ENCODE measurements around the gene SEMA5B.

The SEMA5B gene

GRCh38 chr3:122926811-122927210 is 100.8 kb downstream of the SEMA5B start:
- DNase-seq = no peak

DNA sequence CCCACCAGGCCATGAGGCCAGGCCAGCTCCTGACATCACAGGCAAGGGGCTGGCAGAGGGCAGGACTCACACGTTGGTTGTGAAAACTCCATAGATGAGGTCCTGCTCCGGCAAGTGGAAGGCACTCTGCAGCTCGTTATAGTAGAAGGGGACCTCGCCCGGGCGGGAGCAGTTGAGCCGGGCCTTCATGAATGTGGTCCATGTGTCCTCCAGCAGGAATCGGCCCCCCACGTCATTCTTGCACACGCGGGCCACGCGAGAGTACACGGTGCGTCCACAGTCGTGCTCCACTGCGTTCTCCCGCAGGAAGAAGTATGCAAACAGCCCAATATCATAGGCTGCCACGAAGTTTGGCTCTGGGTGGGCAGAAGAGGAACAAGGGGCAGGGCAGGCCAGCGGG is 101.2 kb downstream of the SEMA5B start:
- DNase-seq = no peak

- DNase-seq = no peak
These were observed 101.8 kb downstream of the SEMA5B start for GRCh38 chr3:122925756-122926155.

DNA sequence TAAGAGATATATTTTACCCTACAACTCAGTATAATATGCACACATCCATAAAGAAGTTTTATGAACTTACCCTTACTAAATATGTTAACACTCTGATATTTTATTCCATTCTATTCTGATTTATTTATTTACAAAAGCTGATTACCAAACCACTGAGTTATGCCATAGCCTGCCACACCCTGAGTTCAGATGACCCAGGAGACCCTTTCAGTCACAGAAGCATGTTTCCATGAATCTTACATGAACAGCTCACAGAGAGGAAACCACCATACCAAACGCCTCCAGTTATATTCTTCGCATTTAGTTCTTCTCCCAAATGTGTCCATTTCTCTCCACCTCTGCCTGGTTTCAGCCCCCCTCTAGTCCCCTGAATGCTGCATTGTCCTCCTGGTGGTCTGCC is 103.5 kb downstream of the SEMA5B start:
- no peak for DNase-seq

DNA sequence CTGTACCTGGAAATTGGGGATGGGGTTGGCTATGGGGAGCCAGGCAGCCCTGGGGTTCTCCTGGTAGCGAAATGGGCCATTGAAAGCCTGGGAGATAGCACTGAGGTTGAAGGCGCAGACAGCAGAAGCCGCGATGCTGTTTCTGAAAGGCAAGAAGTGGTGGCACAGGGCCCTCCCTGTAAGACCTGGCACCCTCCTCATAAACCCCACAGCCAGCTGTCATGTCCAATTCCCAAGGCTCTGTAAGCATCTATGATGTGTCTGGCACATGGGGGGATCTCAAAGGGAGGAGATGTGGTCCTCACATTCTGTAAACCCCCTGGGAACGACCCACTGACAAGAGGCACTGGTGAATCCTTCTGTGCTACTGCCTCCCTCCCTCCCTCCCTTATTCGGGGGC is 104.0 kb downstream of the SEMA5B start:
- DNase-seq = no peak

DNA sequence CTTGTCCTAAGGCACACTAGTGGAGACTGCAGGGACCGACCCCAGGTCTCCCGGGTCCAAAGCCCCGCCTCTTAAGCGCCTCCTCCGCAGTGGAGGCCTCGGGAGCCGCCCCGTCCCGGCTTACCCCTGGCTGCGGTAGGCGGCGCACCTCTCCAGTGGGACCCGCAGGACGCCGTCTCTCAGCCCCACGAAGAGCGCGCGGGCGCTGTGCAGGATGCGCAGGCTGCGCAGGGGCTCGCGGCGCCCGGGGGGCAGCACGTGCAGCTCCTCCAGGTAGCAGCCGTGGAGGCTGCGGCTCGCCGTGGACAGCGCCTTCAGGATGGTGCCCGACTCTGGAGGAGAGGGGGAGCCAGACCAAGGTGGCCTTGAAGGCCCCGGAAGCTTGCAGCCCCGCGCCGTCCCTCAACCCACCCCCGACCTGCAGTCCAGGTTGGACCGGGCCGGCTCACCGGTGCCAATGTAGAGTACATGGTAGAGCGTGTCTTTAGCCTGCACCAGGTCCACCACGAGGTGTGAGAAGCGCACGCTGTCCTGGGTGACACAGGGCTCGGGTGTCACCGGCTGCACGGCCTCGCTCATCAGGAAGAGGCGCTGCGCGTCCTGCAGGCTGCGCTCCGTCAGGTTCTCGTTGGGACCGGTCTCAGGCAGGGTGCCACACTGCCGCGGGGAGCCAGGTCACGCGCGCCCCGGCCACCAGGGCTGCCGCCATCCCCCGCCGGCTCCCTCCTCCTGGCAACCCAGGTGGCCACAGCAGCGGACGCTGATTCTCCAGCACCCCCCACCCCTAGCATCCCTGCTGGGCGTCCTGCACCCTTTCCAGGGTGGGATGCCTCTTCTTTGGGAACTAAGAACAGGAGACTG is 105.5 kb downstream of the SEMA5B start:
- DNase-seq = peak; percentile 44

GRCh38 chr3:122920986-122921385 is 106.6 kb downstream of the SEMA5B start:
- no peak for DNase-seq

DNA sequence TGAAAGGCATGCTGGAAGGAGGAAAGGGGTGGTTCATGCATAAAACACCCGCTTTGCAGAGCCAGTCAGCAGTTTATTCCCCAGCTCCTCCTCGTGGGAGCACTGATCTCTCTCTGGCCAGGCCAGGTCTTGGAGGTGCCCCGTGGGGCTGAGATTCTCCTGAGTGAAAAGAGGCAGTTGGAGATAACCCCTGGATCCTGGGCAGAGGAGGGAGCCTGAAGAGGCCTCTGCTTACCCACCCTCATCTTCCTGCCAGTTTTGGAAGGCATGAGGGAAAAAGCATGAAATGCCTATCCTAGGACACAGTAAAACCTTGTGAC is 108.3 kb downstream of the SEMA5B start:
- DNase-seq = no peak

GRCh38 chr3:122918576-122919290 is 108.8 kb downstream of the SEMA5B start:
- DNase-seq = no peak

GRCh38 chr3:122917412-122917811 is 110.2 kb downstream of the SEMA5B start:
- no peak for DNase-seq

DNA sequence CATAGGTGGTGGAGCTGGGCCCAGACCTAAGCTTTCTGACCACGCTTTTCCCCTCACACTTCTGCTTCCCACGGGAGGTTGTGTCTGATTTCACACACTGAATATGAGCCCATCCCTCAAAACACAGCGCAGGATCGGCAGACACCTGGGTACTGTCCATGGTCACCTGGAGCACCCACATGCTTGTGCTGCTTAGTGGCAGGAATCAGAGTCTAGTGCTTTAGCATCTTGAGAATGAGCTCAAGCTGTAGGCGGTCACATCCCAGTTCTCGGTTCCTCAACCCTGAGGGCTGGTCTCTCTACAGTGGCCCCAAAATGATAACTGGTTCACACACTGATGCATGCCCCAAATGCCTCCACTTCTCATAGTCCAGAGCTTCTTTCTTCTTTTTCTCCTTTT is 111.0 kb downstream of the SEMA5B start:
- DNase-seq = no peak

DNA sequence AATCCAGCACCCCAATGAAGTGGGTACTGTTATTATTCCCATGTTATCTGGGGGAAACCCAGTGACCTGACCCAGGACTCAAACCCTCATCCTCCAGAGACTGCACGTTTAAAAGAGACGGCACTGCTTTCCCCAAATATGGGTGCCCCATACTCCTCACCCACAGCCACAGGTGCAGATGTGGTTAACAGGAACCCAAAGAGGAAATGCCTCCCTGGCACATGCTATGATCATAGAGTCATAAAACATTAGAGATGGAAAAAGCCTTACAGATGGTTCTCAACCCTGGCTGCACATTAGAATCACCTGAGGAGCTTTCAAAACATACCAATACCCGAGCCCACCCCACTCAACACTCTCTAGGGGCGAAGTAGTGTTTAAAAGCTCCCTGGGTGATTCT is 111.5 kb downstream of the SEMA5B start:
- no peak for DNase-seq

- DNase-seq = no peak
These were observed 112.1 kb downstream of the SEMA5B start for GRCh38 chr3:122915300-122916055.

DNA sequence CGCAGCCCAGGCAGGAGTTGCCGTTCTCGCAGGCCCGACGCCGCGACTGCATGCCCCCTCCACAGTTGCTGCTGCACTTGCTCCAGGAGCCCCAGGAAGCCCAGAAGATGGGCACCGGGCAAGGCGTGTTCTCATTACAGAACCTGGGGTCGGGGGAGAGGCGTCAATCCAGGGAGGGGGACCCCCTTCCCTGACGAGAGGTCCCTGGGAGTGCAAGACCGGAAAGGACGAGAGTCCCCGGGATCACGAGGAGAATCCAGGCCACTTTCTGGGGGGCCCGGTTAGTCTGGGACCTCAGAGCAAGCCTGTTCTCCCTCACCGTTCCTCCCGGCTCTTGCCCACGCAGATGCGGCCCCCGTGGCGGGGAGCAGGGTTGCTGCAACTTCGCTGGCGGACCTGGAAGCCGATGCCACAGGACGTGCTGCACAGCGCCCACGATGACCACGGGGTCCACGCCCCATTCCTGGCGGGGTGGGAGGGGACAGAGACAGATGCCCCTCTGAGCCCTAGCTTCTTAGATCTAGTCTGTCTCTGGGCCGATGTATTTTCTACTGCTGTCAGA is 113.9 kb downstream of the SEMA5B start:
- DNase-seq = no peak

DNA sequence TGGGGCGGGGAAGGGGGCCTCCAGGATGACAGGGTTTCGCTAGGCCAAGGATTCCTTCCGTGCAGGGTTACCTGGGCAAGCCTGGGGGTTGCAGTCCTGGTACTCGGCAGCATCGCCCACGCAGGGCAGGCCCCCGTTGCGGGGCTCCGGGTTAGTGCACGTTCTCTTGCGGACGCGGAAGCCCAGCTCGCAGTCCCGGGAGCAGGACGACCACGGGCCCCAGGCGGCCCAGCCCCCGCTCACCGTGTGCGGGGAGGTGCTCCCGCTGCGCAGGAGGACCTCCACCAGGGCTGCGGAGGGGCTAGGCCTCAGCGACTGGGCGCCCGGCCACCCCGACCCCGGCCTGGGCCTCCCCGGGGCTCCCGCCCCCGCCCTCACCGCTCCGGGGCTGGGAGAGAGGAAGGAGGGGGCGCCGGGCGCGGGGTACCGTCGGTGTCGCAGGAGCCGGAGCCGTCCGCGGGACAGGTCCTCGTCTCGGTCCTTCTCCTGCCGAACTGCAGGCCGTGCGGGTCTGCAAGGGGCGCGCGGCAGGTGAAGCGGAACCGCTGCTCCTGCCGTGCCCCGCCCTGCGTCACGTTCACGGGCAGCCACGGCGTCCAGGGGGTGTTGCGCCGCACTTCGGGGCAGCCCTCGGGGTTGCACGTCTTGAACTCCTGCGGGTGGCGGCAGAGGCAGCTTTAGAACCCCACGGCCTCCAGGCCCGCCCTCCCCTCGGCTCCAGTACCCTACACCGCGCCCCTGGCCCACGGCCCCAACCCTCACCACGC is 114.6 kb downstream of the SEMA5B start:
- no peak for DNase-seq

GRCh38 chr3:122911901-122912300 is 115.7 kb downstream of the SEMA5B start:
- no peak for DNase-seq

DNA sequence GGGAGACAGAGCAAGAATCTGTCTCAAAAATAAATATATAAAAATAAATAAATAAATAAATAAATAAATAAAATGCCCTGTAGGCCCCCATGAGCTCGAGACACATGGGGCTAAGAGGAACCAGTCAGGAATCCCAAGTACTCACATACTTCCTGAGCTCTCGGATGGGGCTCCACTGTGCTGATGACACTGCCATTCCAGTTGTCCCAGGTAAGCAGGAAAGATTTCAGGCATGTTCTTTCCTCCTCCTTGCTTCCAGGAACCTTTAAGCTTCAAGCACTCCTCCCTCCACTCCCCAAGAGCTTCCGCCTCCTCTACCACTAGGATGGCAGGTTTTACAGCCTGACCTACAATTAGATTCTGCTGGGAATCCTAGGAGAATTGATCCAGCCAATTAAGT is 119.3 kb downstream of the SEMA5B start:
- DNase-seq = no peak

GRCh38 chr3:122907471-122907870 is 120.1 kb downstream of the SEMA5B start:
- no peak for DNase-seq

- no peak for DNase-seq
These were observed 124.4 kb downstream of the SEMA5B start for GRCh38 chr3:122903171-122903570.

- DNase-seq = no peak
These were observed 125.2 kb downstream of the SEMA5B start for GRCh38 chr3:122902326-122902725.

DNA sequence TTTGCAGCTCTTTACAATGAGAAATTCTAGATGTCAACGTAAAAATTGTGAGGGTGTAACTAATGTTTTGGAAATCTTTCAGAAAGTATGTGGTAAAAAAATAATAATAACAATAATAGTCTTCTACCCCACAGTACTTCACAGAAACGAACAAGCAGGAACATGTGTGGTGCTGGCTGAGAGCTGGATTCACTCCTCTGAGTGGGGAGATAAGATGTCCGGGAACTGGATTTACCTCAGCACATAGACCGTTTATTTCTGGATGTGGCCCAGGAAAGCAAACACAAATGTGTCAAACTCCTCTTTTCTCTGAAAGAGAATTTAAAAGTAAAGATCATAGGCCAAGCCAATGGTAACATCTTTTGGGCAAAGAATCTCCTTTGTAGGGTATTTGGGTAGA is 129.3 kb downstream of the SEMA5B start:
- DNase-seq = no peak

Data from right kidney (tissue), 1 donor.